Keratinocyte (primary cell): ENCODE data around the gene TRPV2. TPM values are rescaled to one million over a fixed set of nuclear protein-coding genes. Genes with fewer than 3 reads are reported as not detected.
"Not testable (repeated sequence)": the region's sequence is repeated elsewhere in the genome, so short reads cannot be mapped to it uniquely, and the experiment has no call there.

Source experiments
- DNase-seq: peaks from one replicate; pipeline ENCODE4 v3.0.0-alpha.2; 2011; ENCODE audit warnings: low read depth, missing footprints, low spot score
- FAIRE-seq: peaks from 2 replicates; lab custom pipeline; 2011; peaks lifted over from hg19 to GRCh38; lab: Jason Lieb, UNC
- H2AFZ ChIP-seq: 2 replicates; pipeline ENCODE4 v1.6.0; 2012; ENCODE audit warnings: low read length, control low read depth, inconsistent platforms; ENCODE audit not compliant: control insufficient read depth
- H3K27ac ChIP-seq: 2 replicates; pipeline ENCODE4 v1.5.1; 2011; ENCODE audit warnings: low read length; ENCODE audit not compliant: control insufficient read depth, insufficient read depth
- H3K27me3 ChIP-seq: 3 replicates; pipeline ENCODE4 v1.6.0; 2011; ENCODE audit warnings: low read length; ENCODE audit not compliant: control insufficient read depth, insufficient read depth; ENCODE audit errors: extremely low read depth
- H3K36me3 ChIP-seq, 2 experiments: 2 replicates in 1 of 2; 3 replicates in 1 of 2; pipeline ENCODE4 v1.5.1; 2011; ENCODE audit warnings: low read length in 2 of 2, mild to moderate bottlenecking in 1 of 2; ENCODE audit not compliant: control insufficient read depth in 2 of 2, insufficient read depth in 2 of 2; ENCODE audit errors: extremely low read depth in 1 of 2
- H3K4me1 ChIP-seq: 3 replicates; pipeline ENCODE4 v1.5.1; 2011; ENCODE audit warnings: low read length; ENCODE audit not compliant: control insufficient read depth, insufficient read depth; ENCODE audit errors: extremely low read depth
- H3K4me2 ChIP-seq: 3 replicates; pipeline ENCODE4 v1.6.0; 2011; ENCODE audit warnings: low read depth, low read length; ENCODE audit not compliant: control insufficient read depth, insufficient read depth; ENCODE audit errors: extremely low read depth
- H3K4me3 ChIP-seq, 3 experiments: fragments of 200-600 bp in 1 of 3; sonication (generic) in 1 of 3; 2 replicates in 2 of 3; 3 replicates in 1 of 3; pipeline ENCODE4 v1.5.1; 2011 to 2016; ENCODE audit warnings: low read length in 3 of 3, mild to moderate bottlenecking in 3 of 3, control low read depth in 2 of 3, inconsistent platforms in 1 of 3, low read depth in 1 of 3, mixed read lengths in 1 of 3, mixed run types in 1 of 3, moderate library complexity in 1 of 3; ENCODE audit not compliant: control insufficient read depth in 2 of 3, insufficient read depth in 2 of 3; ENCODE audit errors: extremely low read depth in 1 of 3
- H3K79me2 ChIP-seq: 2 replicates; pipeline ENCODE4 v1.6.0; 2012; ENCODE audit warnings: low read length; ENCODE audit not compliant: control insufficient read depth, insufficient read depth
- H3K9ac ChIP-seq: 3 replicates; pipeline ENCODE4 v1.6.0; 2011; ENCODE audit warnings: low read length; ENCODE audit not compliant: control insufficient read depth, insufficient read depth; ENCODE audit errors: extremely low read depth
- H3K9me1 ChIP-seq: 3 replicates; pipeline ENCODE4 v1.6.0; 2011; ENCODE audit warnings: low read length; ENCODE audit not compliant: control insufficient read depth, insufficient read depth; ENCODE audit errors: extremely low read depth
- H3K9me3 ChIP-seq: 2 replicates; pipeline ENCODE4 v1.5.1; 2012; ENCODE audit warnings: low read depth, low read length; ENCODE audit not compliant: control insufficient read depth
- H4K20me1 ChIP-seq: 3 replicates; pipeline ENCODE4 v1.6.0; 2011; ENCODE audit warnings: low read length; ENCODE audit not compliant: control insufficient read depth, insufficient read depth; ENCODE audit errors: extremely low read depth
- CTCF ChIP-seq, 3 experiments: IDR thresholded peaks in 1 of 3; conservative IDR thresholded peaks in 1 of 3; optimal IDR thresholded peaks in 1 of 3; 2 replicates in 2 of 3; 3 replicates in 1 of 3; pipeline versions ENCODE3 to v1.5.1; 2011; ENCODE audit warnings: low read length in 3 of 3, mild to moderate bottlenecking in 3 of 3, moderate library complexity in 2 of 3, control low read depth in 1 of 3, inconsistent platforms in 1 of 3; ENCODE audit not compliant: insufficient read depth in 2 of 3; ENCODE audit errors: extremely low read depth in 1 of 3
- EZH2 ChIP-seq: IDR thresholded peaks from one replicate; pipeline ENCODE4 v1.6.1; 2012; ENCODE audit warnings: inconsistent platforms, mild to moderate bottlenecking, low read length, moderate library complexity
- dilution Hi-C: fragments of 300-500 bp; cut with MboI; formaldehyde crosslinking; loops from one replicate; pipeline ENCODE4 v1.7.0; 2020; ENCODE audit warnings: low sequenced_read_pairs; ENCODE audit not compliant: extremely low pct_ligation_motif_present
- polyA plus RNA-seq, 5 experiments: library from polyadenylated mRNA; depleted of rRNA in 3 of 5; stranded (reverse) in 3 of 5; stranded (forward) in 1 of 5; unstranded in 1 of 5; fragments of >200 nt; gene quantifications; 1 replicate in 1 of 5; 2 replicates in 3 of 5; 3 replicates in 1 of 5; pipeline versions ENCODE4 v1.2.1 to v1.2.3, GENCODE V29; 2011 to 2012; ENCODE audit warnings: missing spikeins in 2 of 5, low read depth in 1 of 5, low replicate concordance in 1 of 5

TRPV2 gene
- polyA plus RNA-seq, 1 donor (not counting 4 experiments of a cell fraction or from before 2014, with no cell fraction given) = 0.09 TPM

GRCh38 chr17:16449121-16449570, 33.8 kb downstream of the TRPV2 start:
- H3K27ac ChIP-seq = no peak overlapping the region
- H3K4me2 ChIP-seq = no peak overlapping the region
- peaks cover 7 to 11% of the 10 kb centered on the region in 2 experiments for H3K36me3 ChIP-seq
- H3K4me3 ChIP-seq = no peak overlapping the region
- no peaks in the 10 kb centered on the region for H3K4me1 ChIP-seq
- peaks cover 4% of the 10 kb centered on the region for H3K9me1 ChIP-seq
- H3K9ac ChIP-seq = no peak overlapping the region
- no peaks in the 10 kb centered on the region for H3K27me3 ChIP-seq
- no peak overlapping the region for H2AFZ ChIP-seq
- DNase-seq (no peak), FAIRE-seq (no peak)
- dilution Hi-C loops = no loop called here
- no peak for TF ChIP-seq CTCF (optimal IDR thresholded peaks at IDR 0.05 in 1 of 3, IDR thresholded peaks at IDR 0.05 in 1 of 3, conservative IDR thresholded peaks at IDR 0.05 in 1 of 3; ENCODE audit: extremely low read depth in 1 of 3, insufficient read depth in 2 of 3, low read length in 3 of 3)
- no peak for TF ChIP-seq EZH2
- H3K79me2 ChIP-seq = no peaks in the 10 kb centered on the region
- peaks cover 35% of the 10 kb centered on the region for H4K20me1 ChIP-seq
- no peaks in the 10 kb centered on the region for H3K9me3 ChIP-seq

DNA sequence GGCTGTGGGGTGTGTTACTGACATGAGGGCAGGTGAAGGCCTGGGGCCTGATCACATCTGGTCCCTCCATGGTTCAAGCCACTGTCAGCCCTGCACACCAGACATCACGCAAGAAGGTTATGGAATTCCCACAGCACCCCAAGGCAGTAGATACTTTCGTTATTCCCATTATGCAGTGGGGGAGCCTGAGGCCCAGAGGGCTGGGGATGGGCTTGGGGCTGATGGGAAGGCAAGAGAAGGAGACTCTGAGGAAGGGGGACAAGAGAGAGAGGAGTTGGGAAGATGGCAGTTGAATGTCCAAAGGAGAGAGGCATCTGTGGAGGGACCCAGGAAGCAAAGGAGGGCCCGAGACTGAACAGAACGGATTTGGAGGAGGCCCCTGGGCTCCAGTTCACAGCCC, 34.7 kb downstream of the TRPV2 start:
- Histone ChIP-seq H3K36me3 (peaks cover 3 to 9% of the 10 kb centered on the region in 2 experiments), H3K27me3 (no peaks in the 10 kb centered on the region), H3K9me1 (peaks cover 4% of the 10 kb centered on the region), H3K9me3 (no peaks in the 10 kb centered on the region), H2AFZ (no peak overlapping the region), H3K27ac (no peak overlapping the region), H3K4me3 (no peak overlapping the region), H4K20me1 (peaks cover 32% of the 10 kb centered on the region), H3K79me2 (no peaks in the 10 kb centered on the region), H3K4me2 (no peak overlapping the region), H3K4me1 (no peaks in the 10 kb centered on the region), H3K9ac (no peak overlapping the region)
- dilution Hi-C loops = no loop called here
- no peak for DNase-seq
- no peak for FAIRE-seq
- TF ChIP-seq CTCF (optimal IDR thresholded peaks at IDR 0.05 in 1 of 3, IDR thresholded peaks at IDR 0.05 in 1 of 3, conservative IDR thresholded peaks at IDR 0.05 in 1 of 3; ENCODE audit: extremely low read depth in 1 of 3, insufficient read depth in 2 of 3, low read length in 3 of 3) (no peak), EZH2 (no peak)

DNA sequence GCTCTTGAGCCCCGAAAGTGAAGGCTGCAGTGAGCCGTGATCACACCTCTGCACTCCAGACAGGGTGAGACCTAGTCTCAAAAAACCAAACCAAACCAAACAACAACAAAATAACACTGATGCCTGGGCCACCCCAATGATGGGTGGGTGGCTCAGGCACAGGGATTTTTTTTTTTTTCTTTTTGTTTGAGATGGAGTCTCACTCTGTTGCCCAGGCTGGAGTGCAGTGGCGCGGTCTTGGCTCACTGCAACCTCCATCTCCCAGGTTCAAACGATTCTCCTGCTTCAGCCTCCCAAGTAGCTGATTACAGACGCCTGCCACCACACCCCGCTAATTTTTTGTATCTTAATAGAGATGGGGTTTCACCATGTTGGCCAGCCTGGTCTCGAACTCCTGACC, 36.9 kb downstream of the TRPV2 start:
- not testable (repeated sequence) for H3K4me2 ChIP-seq

More for the DNA sequence above, 36.9 kb downstream of the TRPV2 start:
- FAIRE-seq, H2AFZ ChIP-seq, H3K4me3 ChIP-seq, H3K27me3 ChIP-seq, H3K36me3 ChIP-seq, H3K9me3 ChIP-seq, DNase-seq, H3K79me2 ChIP-seq, H3K27ac ChIP-seq, dilution Hi-C loops, H3K9ac ChIP-seq, H3K9me1 ChIP-seq, H3K4me1 ChIP-seq: not testable (repeated sequence)
- H4K20me1 ChIP-seq = peaks cover 18% of the 10 kb centered on the region
